Prostate gland (tissue), 2 donors: ENCODE data around the gene CTIF.

Experiments
- CTCF ChIP-seq, 4 experiments: fragments of 200-600 bp in 2 of 4; fragments of 450-650 bp in 2 of 4; sonication (generic) in 2 of 4; IDR thresholded peaks; 1 replicate in 3 of 4; 2 replicates in 1 of 4; pipeline ENCODE4 v1.5.1; 2016 to 2019; ENCODE audit warnings: antibody characterized with exemption in 4 of 4, mild to moderate bottlenecking in 2 of 4, moderate library complexity in 2 of 4
- POLR2AphosphoS5 ChIP-seq: sonication (generic); formaldehyde crosslinking; IDR thresholded peaks from one replicate; pipeline ENCODE4 v1.6.1; 2017; ENCODE audit warnings: antibody characterized with exemption

GRCh38 chr18:48774941-48775340 lies 236.1 kb downstream of the CTIF start:
- no peak for TF ChIP-seq POLR2AphosphoS5
- TF ChIP-seq CTCF (IDR thresholded peaks at IDR 0.05), result no peak
